ENCODE measurements around the gene ETFDH.

DNA sequence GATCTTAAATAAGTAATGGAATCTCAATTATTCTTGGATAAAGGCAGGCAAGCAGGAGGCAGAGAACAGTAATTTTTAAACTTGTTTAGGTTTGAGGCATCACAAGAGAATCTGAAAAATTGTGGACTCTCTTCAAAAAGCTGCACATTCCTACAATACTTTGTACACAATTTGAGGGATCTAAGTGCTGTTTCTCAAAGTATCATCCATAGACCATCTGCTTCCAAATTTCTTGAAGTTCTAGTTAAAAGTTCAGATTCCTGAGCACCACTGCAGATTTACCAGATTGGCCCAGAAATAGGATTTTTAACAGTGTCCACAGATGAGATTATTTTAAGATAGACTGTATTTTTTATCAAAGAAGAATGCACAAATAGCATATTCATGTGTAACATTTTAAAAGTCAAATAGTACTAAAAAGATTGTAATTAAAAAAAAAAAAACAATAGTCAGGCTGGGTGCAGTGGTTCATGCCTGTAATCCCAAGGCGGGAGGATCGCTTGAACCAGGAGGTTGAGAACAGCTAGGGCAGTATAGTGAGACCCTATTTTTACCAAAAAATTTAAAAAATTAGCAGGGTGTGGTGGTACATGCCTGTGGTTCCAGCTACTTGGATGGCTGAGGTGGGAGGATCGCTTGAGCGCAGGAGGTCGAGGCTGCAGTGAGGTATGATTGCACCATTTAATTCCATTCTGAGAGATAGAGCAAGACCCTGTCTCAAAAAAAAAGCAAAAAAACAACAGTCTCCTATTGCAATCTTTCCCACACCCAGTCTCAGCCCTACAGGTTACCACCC is 82.5 kb downstream of the ETFDH start:
- TF ChIP-seq, protein P1, sequence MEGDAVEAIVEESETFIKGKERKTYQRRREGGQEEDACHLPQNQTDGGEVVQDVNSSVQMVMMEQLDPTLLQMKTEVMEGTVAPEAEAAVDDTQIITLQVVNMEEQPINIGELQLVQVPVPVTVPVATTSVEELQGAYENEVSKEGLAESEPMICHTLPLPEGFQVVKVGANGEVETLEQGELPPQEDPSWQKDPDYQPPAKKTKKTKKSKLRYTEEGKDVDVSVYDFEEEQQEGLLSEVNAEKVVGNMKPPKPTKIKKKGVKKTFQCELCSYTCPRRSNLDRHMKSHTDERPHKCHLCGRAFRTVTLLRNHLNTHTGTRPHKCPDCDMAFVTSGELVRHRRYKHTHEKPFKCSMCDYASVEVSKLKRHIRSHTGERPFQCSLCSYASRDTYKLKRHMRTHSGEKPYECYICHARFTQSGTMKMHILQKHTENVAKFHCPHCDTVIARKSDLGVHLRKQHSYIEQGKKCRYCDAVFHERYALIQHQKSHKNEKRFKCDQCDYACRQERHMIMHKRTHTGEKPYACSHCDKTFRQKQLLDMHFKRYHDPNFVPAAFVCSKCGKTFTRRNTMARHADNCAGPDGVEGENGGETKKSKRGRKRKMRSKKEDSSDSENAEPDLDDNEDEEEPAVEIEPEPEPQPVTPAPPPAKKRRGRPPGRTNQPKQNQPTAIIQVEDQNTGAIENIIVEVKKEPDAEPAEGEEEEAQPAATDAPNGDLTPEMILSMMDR (conservative IDR thresholded peaks at IDR 0.05; ENCODE audit: low read length) = no peak
- no peak for TF ChIP-seq EZH2phosphoT487 (IDR thresholded peaks at IDR 0.05; ENCODE audit: borderline replicate concordance, low read depth, low read length)

Data from OCI-LY7 (cell line).